ENCODE results near the gene GBP7.

GBP7 gene

DNA sequence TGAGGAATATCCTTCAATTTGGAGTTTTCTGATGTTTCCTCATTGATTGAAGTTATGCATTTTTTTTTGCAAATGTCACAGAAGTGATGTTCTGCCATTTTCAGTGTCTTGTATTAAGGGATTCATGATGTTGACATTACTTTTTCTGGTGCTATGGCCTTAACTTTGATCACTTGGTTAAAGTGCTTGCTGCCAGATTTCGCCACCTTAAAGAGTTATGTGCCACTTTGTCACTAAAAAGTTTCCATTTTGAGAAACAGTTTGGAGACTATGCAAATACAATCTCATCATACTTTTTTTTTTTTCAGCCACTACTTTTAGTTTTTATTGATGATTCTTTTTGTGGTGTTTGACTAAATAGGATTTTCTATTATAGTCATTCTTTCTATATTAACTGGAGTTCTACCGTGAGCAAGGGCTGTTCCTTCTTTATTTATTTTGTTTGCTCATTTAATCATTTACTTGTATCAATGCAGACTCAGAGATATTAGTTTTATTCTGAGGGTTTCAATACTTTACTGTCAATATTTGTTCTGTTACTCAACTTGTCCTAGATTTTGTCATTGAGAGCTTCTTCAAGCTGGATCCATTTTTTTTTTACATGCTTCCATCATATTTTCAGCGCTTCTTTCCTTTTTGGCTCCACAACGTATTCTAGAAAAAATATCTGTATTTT lies 3.2 kb downstream of the GBP7 start:
- TF ChIP-seq, protein P1, sequence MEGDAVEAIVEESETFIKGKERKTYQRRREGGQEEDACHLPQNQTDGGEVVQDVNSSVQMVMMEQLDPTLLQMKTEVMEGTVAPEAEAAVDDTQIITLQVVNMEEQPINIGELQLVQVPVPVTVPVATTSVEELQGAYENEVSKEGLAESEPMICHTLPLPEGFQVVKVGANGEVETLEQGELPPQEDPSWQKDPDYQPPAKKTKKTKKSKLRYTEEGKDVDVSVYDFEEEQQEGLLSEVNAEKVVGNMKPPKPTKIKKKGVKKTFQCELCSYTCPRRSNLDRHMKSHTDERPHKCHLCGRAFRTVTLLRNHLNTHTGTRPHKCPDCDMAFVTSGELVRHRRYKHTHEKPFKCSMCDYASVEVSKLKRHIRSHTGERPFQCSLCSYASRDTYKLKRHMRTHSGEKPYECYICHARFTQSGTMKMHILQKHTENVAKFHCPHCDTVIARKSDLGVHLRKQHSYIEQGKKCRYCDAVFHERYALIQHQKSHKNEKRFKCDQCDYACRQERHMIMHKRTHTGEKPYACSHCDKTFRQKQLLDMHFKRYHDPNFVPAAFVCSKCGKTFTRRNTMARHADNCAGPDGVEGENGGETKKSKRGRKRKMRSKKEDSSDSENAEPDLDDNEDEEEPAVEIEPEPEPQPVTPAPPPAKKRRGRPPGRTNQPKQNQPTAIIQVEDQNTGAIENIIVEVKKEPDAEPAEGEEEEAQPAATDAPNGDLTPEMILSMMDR (IDR thresholded peaks at IDR 0.05; ENCODE audit: borderline replicate concordance, control extremely low read depth, extremely low read depth, insufficient read depth, missing control alignments), result no peak
- no peak for DNase-seq (ENCODE audit: low spot score)
- in situ Hi-C loops (cut with MboI; ENCODE audit: low sequenced_read_pairs, unreplicated experiment), result no loop called here

DNA sequence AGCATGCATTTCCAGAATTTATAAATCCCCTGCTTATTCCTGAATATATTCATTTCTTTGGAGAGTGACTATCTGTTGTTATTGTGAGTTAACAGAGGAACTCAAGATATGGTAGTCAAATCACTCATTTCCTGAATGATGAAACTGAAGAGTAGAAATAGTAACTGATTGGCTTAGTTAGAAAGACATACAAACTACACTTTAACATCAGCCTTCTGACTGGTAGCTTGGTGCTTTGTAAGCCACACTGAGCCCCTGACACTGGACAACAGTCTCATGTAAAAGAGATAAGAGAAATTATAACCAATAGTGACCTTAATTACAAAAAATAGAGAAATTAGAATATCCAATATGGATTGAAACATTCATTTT lies 4.8 kb downstream of the GBP7 start:
- TF ChIP-seq, protein P1 (IDR thresholded peaks at IDR 0.05; ENCODE audit: borderline replicate concordance, control extremely low read depth, extremely low read depth, insufficient read depth, missing control alignments), result no peak
- no peak for DNase-seq (ENCODE audit: low spot score)
- in situ Hi-C loops (cut with MboI; ENCODE audit: low sequenced_read_pairs, unreplicated experiment), result no loop called here

DNA sequence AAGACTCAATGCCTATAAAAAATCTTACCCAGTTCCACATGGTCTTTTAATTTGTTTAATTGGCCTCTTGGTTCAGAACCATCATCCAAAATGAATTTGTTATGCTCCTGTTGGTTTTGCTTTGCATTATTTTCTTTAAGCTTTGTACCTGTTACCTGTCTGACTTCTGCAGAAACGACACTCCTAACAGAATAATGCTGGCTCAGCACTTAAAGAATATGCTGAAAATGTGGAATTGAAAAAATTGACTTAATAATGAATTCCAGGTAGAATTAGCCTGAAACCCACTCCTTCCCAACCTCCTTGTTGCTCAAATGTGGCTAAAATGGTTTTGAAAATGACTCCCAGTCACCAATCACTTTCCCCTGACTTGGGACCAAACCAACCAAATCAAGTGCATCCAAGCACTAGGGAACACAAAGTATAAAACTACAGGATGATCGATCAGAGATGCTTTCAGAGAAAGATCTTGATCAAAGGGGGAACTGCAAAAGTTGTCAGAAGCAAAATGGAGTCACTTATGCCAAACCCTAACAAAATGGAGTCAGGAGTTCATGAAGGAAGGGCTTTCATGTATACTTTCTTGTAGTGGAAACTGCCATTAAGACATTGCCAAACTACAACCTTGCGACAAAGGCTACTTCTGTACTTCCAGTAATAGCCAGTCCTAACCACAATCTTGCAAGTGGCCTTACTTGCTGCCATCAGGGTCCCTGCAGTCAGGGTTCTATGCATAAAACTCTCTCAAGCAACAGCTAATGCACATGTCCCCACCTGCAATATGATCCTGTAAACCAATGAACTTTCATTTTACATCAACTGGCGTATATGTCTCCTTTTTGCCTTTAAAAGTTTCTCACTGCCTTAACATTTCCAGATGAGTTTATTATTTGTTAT lies 5.4 kb downstream of the GBP7 start:
- TF ChIP-seq, protein P1 (IDR thresholded peaks at IDR 0.05; ENCODE audit: borderline replicate concordance, control extremely low read depth, extremely low read depth, insufficient read depth, missing control alignments), result no peak
- in situ Hi-C loops (cut with MboI; ENCODE audit: low sequenced_read_pairs, unreplicated experiment), result no loop called here
- DNase-seq (ENCODE audit: low spot score), result no peak

DNA sequence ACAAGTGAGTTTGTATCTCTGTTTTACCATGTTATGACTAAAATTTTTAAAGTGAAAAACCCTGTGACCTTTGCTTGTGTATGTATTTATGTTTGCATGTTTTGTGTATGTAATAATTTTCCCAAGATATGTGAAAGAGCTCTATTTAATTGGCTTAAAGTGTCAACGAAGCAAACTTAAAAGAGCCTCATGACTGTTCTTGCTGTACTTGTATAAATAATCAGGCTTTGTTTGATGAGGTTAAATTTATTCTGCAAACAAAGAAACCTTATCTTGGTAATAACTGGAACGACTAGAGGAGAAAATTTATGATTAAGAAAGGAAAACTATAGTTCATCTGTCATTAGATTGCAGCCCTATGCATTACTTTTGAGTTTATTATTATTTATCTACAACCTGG lies 6.6 kb downstream of the GBP7 start:
- DNase-seq (ENCODE audit: low spot score), result no peak
- TF ChIP-seq, protein P1 (IDR thresholded peaks at IDR 0.05; ENCODE audit: borderline replicate concordance, control extremely low read depth, extremely low read depth, insufficient read depth, missing control alignments), result no peak
- in situ Hi-C loops (cut with MboI; ENCODE audit: low sequenced_read_pairs, unreplicated experiment), result no loop called here

DNA sequence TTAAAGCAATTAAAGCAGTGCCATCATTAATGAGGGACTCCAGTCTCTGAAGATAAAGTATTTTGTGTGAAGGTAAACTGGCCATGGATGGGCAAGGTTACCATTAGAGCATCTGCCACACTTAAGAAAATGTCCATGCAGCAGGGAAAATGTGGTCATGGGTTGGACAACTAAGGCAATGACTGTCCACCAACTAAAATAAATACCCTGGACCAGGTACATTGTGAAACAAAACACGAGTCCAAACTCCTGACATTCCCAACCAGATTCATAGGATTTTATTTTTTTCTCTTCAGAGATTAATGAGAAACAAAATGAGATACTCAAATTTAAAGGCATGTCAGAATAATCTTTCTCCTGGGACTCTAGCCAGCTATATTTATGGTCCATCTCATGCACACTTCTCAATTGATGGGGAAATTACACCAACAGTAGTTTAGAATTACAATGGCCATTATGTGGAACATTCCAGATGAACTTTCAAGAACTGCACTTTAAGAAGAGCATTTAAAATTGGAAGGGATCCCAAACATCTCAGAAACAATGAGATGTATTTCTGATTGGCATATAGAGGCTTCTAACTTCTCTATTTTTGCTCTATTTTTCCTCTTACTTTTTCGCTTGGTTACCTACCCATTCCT lies 8.1 kb downstream of the GBP7 start:
- in situ Hi-C loops (cut with MboI; ENCODE audit: low sequenced_read_pairs, unreplicated experiment), result no loop called here
- no peak for DNase-seq (ENCODE audit: low spot score)
- TF ChIP-seq, protein P1 (IDR thresholded peaks at IDR 0.05; ENCODE audit: borderline replicate concordance, control extremely low read depth, extremely low read depth, insufficient read depth, missing control alignments), result no peak

DNA sequence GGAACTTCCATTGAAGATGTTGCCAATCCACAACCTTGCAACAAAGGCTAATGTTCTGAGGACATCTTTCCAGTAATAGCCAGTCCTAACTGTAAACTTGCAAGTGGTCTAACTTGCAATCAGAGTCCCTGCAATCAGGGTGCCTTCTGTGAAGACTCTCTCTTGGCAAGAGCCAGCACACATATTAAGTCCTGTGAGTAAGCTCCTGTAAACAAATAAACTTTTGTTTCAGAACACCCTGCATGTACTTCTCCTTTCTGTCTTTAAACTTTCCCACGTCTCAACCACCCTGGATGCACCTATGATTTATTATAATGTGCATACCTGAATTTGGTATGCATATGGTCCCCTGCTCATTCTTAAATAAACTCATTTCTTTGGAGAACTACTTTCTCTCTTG lies 9.1 kb downstream of the GBP7 start:
- TF ChIP-seq, protein P1 (IDR thresholded peaks at IDR 0.05; ENCODE audit: borderline replicate concordance, control extremely low read depth, extremely low read depth, insufficient read depth, missing control alignments), result no peak
- DNase-seq (ENCODE audit: low spot score), result no peak
- in situ Hi-C loops (cut with MboI; ENCODE audit: low sequenced_read_pairs, unreplicated experiment), result no loop called here
